Cardiac fibroblast (primary cell): Measurements from ENCODE around the gene SMC2.

Experiments
- DNase-seq, 2 donors: peaks; one replicate each; pipeline versions ENCODE4 v3.0.0 to v3.0.0-alpha.2; 2010; ENCODE audit warnings: low read depth in 2 of 2
- H3K4me3 ChIP-seq, 2 donors: replicated peaks in 1 of 2; 1 replicate in 1 of 2; 2 replicates in 1 of 2; pipeline ENCODE4 v1.5.1; 2011; ENCODE audit warnings: low read depth in 2 of 2, low read length in 2 of 2, mild to moderate bottlenecking in 2 of 2, moderate library complexity in 1 of 2
- TF ChIP-seq, protein P1 (sequence below): IDR thresholded peaks from one replicate; pipeline ENCODE4 v1.5.1; 2011; ENCODE audit warnings: low read depth, mild to moderate bottlenecking, low read length, inconsistent platforms

Gene SMC2

DNA sequence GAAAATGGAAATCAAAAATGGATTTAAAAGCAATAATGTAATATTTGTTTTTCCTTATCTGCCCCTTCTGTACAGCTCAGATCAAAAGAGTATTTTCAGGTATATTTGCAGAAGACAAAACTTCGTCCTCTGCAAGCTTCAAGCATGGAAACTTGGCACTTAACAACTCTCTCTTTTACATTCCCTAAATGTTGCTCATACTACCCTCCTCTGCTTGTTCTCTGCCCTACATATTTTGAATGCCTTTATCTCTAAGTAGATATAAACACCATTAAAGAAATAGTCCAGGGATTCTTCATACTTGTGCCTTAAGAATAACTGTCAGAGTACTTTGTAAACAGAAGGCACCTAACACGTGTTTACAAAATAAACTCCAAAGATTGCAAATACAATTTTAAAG is 19.2 kb upstream of the SMC2 start:
- TF ChIP-seq, protein P1, sequence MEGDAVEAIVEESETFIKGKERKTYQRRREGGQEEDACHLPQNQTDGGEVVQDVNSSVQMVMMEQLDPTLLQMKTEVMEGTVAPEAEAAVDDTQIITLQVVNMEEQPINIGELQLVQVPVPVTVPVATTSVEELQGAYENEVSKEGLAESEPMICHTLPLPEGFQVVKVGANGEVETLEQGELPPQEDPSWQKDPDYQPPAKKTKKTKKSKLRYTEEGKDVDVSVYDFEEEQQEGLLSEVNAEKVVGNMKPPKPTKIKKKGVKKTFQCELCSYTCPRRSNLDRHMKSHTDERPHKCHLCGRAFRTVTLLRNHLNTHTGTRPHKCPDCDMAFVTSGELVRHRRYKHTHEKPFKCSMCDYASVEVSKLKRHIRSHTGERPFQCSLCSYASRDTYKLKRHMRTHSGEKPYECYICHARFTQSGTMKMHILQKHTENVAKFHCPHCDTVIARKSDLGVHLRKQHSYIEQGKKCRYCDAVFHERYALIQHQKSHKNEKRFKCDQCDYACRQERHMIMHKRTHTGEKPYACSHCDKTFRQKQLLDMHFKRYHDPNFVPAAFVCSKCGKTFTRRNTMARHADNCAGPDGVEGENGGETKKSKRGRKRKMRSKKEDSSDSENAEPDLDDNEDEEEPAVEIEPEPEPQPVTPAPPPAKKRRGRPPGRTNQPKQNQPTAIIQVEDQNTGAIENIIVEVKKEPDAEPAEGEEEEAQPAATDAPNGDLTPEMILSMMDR, result no peak
- no peak overlapping the region for H3K4me3 ChIP-seq
- DNase-seq, result peak; percentile 84 to 86

DNA sequence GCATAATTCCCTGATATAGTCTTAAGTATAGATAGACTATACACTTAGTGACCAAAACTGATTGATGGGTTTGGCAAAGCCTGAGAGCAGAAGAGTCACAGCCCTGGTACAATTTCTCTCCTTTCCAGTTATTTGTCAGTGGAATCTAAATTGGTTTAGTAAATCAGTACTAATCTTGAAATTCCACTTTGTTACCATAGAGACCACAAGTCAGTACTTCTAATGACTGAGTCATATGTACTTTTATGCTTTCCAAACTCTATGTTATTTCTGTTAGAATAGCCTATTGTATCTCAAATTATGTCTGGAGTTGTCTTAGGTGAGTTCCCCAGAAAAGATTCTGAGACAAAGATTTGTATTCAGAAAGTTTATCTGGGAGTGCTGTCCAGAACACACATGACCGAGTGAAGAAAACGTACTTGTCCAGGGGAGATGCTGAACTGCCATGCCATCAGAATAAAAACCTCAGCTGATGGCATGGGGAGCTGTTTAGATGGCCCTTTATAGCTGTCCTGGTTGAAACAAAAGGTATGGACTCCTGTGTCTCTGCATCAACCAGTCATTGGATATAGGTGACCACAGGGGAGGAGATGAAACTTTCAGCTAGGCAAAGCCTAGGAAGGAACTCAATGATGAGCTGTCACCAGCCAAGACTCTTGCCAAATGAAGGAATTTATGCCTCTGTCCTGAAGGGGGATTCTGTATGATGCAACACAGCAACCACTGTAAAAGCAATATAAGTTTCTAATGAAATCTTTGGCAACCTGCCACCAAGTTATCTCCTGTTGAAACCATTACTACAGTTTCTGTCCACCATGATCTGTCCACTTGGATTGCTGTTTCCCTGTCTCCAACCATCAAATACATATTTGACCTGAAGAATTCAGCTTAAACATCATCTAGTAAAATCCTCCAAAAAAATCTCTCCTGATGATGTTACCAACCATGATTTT is 18.0 kb upstream of the SMC2 start:
- TF ChIP-seq, protein P1, result no peak
- DNase-seq, result peak; percentile 85 to 94
- no peak overlapping the region for H3K4me3 ChIP-seq

DNA sequence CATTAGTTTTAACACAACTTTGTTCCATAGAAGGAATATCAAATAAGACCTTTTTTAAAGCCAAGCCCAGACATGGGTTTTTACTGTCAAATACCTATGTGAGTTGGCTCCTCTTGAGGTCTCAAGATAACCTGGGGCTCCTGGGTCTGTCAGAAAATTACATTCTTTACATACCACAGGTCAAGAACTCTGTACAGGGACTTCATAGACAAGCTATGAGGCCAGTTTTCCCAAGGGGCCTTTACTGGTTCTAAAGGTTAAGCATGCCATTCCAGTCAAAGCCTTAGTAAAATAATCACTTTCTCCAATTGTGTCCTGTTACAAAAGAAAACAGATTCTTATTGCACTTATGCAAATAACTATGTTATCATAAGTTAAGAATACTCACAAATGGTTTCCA is 15.5 kb upstream of the SMC2 start:
- TF ChIP-seq, protein P1, result no peak
- peak in 1 of 2 donors; percentile 10 for DNase-seq
- H3K4me3 ChIP-seq, result no peak overlapping the region

DNA sequence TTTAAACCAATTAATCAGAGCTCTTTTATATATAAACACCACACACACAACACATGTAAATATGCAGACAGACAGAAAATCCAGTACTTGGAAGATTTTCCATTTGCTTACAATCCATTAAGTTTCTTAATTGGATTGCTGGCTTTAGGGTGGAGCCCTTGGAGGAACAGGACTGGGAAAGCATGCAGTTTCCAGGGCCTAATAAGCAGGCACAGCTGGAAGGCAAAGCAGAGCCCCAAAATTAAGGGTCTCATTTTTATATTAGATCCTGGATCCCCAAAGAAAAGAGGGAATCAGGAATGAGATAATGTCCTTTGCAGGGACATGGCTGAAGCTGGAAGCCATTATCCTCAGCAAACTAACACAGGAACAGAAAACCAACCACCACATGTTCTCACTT is 13.1 kb upstream of the SMC2 start:
- no peak for DNase-seq
- TF ChIP-seq, protein P1, result no peak
- H3K4me3 ChIP-seq, result no peak overlapping the region

DNA sequence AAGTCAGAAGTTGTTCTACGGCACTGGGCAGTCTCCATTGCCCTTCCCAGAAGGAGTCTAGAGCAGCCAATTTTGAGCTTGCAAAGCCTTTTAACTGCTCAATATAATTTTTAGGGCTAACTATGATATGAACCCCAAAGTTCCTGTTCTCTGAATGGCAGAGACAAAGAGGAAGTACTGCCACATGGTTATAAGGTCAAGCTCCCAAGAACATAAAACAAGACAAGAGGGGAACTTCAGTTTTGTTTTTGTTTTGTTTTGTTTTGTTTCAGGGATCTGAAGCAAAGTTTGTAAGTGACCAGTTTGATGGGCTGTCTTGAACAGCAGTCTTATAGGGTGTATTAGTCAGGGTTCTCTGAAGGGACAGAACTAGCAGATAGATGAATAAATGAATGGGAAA is 11.9 kb upstream of the SMC2 start:
- DNase-seq, result no peak
- TF ChIP-seq, protein P1, result no peak
- H3K4me3 ChIP-seq, result no peak overlapping the region

DNA sequence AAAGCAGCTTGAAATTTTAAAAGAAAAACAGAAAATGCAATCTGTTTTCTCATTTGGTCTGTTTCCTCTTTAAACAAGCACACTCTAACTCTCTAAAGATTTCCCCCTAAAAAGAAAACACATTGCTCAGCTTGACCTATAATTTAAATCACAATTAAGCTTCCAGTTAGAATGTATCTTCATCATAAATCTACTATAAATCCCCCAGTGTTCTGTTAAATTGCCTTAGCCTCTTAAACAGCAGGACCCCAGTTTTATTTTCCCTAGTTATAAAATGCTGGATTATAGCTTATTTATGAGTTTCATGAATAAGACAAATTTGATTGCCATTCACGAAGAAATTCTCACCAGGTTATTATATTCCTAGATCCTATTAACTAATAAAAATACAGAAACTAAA is 8.6 kb upstream of the SMC2 start:
- DNase-seq, result no peak
- TF ChIP-seq, protein P1, result no peak
- no peak overlapping the region for H3K4me3 ChIP-seq
